ENCODE results near the gene RCAN2.

Gene RCAN2

DNA sequence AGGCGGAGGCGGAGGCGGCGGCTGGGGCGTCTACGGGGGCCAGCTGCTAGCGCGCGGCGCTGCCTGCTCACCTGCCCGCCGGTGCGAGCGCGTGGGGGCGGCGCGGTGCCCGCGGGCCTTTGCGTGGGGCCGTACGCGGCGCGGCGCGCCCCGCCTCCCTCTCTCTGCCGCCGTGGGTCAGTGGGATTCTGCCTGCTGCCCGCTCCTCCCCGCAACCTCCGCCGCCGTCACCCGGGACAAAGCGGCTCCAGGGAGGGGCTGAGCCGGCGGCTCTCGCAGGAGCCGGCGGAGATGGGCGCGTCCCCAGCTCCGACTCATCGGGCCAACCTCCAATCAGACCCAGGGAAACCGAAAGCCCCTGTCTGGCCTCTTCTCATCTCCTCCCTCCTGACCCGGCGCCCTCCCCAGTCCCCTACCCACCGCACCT lies at the start of gene RCAN2:
RCAN2 (minus strand) TSS at position 249 of the 427 bp plus-strand sequence.
- no peak for DNase-seq

DNA sequence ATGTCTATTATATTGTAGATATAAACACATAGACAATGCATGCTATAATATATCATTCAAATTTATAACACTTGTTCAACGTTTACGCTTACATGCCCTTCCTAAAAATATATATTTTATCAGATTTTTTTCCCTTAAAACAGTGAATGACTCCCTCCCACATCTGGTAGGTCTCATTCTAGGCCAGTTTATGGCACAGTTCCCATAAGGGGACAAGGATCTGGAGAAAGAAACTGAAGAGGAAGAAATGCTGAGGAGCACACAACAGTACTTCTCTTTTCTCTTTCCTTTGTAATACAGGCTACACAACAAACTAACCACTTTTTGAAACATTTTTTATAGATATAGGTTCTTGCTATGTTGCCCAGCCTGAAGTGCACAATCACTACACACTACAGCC lies 48.6 kb upstream of the RCAN2 start:
- no peak for DNase-seq

DNA sequence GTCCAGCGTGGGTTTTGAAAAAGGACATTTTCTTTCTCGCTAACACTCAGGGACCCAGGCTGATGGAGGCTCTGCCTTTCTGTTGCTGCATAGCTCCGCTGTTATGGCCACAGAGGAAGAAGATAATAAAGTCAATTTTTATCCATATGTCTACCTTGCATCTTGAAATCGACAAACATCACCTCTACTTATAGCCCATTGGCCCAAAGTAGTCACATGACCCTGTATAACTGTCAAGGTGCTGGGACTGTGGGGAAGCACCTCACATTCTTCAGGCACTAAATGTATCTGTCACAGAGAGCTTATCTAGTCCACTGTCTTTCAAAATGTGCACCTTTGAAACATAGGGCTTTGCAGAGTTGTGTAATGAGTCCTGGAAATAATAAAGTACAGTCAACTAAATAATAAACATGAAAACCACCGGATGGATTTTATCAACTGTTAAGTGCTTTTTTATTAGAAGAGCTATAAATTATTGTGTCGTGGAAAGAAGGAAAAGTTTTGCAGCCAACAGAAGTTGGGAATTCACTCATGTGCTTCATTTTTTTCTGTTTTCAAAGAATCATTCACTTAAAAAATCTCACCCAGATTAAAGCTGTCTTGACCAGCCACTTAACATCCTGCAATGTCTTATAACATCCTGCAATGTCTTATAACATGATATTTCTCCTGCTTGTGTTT lies 47.7 kb upstream of the RCAN2 start:
- DNase-seq = no peak

DNA sequence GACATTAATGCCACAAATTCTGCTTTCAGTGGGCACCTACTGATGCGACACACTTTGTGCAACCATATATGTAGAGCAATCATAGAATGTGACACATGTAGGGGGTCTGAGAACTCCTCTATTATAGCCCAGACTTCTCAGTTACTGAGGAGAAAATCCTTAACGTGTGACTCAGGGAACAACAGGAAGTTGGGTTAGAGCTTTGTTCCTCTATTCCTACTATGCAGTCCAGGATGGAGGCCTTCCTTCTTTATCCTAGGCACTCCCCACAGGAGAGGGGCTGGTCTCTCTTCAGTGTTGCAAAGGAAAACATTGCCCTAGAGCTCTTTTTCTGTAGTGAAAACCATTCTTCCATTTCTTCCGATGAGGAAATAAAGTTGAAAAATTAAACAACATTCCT lies 39.6 kb upstream of the RCAN2 start:
- no peak for DNase-seq

DNA sequence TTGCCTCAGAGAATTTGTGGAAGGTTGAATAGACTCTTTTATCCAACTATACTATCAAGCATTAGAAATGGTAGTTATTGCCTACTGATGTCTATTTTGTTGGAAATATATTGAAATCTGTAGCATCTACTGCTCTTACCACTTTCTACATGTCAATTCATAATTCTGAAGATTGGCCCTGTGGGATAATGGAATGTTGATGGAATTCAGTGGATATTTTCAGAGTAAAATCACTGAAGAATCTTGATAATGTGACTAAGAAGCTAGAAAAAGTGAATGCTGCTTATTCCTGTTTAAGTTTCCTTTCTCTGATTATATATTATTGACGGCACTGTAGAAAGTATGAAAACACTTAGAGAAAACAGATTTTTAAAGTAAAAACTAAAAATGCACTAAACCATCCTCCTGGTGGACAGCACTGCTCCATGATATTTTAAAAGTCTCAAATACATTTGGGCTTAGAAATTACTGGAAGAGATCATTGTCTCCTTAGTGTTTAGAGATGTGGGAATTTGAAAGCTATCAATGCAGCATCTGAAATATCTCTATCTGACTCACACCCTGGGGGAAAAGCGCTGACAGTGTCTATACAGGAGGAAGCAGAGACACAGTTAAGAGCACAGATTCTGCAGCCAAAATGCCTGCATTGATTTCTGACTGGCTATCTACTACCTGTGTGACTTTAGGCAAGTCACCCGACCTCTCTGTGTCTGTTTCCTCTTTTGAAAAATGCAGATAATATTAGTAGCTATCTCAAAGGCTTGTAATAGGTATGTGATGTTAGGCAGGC lies 37.9 kb upstream of the RCAN2 start:
- DNase-seq = no peak

DNA sequence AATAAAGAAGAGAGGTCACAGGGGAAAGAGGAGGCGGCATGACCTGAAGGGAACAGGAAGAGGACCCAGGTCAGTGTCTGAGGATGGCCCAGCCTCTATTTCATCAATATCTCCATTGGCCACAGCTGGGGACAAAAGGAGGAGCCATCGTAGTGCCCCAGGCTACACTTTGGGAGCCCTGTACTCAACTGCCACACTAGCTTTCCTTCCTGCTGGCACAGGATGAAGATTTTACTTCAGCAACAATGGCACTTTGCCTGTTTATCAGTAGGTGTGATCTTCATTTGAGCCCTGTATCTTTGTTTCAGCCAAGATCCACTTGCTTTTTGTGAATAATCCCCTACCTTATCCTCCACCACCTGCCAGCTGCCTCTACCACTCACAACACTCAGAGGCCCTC lies 35.4 kb upstream of the RCAN2 start:
- DNase-seq = no peak

DNA sequence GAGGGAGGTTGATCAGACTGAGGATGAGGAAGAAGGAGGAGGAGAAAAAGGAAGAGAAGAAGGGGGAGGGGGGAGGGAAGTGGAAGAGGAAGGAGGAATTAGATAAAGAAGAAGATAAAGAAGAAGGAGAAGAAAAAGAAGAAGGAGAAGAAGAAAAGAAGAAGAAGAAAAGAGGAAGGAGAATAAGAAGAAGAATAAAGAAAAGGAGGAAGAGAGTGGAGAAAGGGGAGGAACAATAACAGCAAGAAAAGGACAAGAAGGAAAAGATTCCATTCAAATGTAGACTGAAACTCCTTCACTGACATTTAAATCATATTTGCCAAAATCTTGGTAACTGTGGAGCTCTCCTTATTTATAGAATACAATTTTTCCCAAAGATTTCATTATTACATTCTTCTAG lies 34.3 kb upstream of the RCAN2 start:
- DNase-seq = no peak

DNA sequence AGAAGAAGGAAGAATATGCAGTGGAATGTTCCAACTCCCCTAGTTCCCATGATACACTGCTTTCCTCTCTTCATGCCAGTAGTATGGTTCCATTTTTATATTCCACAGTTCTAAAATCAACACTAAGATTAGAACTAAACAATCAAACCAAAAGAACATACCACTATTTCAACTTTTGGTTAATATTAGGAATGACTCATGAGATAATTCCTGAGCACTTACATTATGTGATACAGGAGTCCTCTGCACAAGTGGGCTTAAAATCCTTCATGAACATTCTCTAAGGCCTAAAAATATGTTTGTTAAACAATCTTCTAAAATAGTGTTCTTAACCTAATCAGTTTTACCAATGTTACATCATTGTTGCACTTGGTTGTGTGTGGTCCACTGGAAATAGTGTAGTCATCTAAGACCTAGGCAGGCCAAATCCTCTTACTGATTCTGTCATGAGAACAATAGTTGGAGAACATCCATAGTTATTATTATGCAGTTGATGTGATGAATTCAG lies 30.3 kb upstream of the RCAN2 start:
- no peak for DNase-seq

DNA sequence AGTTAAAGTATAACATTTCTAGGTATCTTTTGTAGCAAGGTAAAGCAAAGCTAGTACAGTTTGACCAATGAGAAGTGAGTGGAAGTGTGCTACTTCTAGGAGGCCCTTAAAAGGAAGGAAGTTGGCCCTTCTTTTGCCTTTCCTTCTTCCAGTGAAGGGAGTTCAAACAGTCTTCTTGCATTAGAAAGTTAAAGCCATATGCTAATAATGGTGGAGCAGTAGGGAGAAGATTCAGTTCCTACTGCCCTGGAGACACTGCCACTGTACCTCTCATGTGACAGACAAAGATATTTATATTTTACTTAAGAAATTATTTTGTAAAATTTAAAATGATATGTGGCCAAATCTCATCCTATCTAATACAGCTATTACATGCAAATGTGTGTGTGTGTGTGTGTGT lies 26.0 kb upstream of the RCAN2 start:
- no peak for DNase-seq

DNA sequence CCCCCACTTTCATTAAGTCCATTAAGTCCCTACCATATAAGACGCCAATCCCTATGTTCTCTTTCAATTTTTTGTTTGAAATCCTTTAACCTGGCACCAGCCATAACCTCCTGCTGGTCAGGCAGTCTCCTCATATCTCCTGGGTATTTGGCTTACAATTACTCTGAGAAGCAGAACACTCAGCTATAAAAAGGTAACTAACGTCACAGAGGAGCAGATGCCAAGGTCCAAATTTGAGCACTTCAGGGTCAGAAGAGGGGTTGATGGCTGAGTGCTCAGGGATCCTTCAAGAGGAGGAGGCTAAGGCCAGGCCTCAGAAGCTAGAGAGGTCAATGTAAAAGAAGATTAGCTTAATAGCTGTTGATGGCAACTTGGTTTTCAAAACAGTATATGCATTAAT lies 22.3 kb upstream of the RCAN2 start:
- DNase-seq = no peak

DNA sequence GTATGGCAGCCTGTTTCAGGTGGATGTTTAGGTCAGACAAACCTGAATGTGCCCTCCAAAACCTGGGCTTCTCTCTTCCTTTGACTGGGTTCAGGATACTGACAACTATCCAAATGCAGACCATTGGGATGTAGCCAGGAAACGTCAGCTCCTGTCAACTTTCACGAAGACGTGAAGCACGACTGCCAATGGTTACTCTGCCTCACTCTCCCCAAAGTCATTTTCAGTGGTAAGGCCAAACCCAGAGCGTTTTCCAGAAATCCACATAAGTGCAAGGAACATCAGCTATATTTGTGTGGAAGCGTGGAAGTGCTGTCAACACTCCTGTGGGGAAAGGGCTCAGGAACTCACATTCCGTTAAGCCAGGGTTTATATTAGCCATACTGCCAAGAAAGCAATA lies 20.1 kb upstream of the RCAN2 start:
- no peak for DNase-seq

DNA sequence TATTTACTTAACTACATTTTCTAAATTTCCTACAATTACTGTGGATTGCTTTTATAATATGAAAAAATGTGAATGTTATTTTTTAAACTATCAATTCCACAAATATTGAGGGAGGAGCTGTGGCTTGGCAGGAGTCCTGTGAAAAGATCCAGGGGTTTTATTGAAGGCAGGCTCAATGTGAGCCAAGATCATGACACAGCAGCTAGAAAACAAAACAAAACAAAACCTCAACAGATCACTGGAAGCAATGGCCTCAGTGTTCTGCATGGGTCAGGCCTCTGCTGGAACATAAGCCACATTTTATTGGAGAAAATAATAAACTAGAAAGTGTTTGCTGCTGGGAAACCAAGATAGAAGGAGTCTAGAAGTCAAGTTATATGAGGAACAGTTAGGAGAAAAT lies 19.4 kb upstream of the RCAN2 start:
- no peak for DNase-seq

DNA sequence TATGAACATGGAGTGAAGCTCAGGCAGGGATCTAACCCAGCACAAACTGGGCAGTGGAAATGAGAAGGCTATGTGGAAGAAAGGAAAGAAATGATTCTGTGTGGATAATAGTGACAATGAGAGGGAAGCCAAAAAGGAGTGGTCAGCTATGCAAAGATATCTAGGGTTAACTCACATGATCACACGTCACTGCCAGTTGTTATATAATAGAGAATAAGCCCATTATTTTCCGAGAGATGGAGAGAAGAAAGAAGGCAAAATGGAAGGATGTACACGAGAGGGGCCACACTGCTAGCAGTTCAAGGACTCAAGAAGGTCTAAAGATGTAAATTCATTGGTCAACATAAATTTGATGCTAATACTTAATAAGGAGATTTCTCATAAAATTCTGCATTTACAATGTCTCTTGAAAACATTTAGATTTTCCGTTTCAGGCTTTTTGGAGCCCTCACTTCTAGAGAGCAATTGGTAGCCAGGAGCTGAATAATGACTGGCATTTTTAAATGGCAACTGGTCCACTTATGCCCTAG lies 18.8 kb upstream of the RCAN2 start:
- no peak for DNase-seq

DNA sequence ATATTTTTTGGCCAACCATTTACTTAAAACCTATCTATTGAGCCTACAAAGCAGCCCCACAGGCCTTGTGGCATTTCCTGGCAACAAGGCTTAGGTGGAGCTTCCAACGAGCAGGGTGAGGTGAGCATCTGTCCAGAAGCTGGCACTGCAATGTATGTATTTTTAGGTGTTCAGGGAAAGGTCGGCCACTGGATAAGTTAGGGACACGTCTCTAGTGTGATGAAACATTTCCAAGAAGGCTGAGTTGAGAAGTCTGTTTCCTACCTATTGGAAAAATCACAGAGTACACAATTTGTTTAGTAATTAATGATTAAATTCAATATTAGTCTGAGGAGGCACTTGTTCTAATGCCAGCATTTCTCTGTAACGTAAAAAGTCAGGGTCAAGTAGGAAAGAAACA lies 17.8 kb upstream of the RCAN2 start:
- DNase-seq = no peak

DNA sequence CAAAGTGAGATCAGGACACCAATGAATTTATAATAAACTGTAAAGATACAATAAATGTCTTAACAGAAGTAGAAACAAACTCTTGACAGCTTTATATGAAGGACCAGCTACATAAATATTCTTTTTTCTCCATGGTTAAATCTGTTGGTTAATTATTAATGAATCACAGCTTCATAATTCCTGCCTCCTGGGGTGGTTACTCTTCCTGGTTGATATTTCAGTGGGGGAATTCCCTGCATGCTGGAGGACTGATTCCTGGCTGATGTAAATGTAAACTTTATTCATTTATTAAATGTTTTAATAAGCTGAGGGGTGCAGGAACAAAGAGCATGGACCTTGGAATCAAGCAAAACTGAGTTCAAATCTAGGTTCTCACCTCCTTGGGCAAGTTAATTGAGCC lies 16.2 kb upstream of the RCAN2 start:
- DNase-seq = no peak

DNA sequence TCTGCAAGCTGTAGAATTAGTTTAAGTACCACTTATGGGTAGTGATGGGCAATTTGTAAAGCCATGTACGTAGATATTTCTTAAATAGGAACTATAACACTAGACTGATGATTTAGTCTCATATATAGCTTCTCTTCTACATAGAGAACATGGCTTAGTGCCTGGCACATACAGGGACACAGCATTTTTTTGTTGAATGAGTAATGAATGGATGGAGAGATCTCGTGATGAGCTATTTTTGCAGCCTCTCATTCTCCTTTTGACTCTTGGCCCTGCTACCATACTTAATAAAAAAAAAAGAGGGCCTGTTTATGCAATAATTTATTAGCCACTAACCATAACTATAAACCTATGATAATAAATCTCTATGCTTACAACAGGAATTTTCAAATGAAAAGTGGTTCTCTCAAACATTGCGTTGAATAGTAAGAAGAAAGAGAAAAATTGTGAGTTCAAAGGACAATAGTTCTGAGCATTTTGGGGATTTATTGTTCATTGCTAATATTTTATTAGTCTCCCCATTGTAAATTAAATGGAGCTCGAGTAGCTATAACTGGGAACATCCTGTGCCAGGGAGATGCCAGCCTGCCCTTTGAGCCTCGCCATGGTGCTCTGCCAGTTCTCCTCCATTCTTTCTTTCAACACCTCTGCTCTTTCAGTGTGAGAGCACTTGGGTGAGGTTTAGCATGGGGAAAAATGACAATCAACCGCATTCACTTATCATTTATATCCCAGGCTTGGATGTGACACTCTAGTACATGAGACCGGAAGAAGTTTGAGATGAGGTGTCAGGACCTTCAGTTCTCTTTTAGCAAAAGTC lies 14.7 kb upstream of the RCAN2 start:
- no peak for DNase-seq

DNA sequence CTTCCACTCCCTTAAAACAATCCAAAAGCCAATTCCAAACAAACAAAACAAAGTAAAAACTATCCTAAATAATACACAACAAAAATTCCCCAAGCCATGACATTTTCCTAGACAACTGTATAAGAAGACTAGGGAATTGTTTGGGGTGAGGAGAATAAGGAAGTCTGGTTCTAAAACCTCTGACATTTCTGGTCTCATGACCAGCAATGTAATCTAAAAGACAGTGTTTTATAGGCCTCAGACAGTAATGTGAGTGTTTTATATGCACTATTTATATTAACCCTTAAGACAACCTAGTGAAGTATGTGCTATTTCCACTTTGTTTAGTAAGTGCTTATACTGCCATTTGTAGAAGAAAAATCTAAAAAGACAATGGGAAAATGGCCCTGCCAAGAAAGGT lies 13.0 kb upstream of the RCAN2 start:
- DNase-seq = no peak

DNA sequence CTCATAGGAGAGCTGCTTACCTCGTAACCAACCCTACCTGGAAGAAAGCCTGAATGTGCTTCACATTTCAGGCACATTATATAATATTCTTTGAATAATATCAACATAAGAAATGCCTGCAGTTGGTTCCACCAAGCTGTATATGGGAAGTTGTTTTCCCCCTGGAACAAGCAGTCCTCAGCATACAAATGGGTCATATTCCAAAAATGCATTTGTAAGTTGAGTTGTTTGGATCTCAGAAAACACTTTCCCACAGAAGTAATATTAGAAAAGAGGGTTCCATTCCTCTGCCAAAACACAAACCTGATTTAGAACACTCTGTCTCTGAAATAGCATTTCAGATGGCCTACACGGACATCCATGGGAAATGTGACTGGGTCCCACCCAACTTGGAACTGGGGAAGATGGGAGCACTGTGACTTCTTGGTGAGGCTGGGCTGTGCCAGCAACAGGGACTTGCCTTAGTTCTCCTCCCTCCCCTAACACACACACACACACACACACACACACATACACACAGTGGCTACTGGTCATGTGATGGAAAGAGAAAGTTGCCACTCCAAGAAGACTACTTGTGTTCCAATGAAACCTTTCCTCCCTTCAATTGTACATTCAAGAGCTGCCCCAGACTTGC lies 11.4 kb upstream of the RCAN2 start:
- DNase-seq = no peak

DNA sequence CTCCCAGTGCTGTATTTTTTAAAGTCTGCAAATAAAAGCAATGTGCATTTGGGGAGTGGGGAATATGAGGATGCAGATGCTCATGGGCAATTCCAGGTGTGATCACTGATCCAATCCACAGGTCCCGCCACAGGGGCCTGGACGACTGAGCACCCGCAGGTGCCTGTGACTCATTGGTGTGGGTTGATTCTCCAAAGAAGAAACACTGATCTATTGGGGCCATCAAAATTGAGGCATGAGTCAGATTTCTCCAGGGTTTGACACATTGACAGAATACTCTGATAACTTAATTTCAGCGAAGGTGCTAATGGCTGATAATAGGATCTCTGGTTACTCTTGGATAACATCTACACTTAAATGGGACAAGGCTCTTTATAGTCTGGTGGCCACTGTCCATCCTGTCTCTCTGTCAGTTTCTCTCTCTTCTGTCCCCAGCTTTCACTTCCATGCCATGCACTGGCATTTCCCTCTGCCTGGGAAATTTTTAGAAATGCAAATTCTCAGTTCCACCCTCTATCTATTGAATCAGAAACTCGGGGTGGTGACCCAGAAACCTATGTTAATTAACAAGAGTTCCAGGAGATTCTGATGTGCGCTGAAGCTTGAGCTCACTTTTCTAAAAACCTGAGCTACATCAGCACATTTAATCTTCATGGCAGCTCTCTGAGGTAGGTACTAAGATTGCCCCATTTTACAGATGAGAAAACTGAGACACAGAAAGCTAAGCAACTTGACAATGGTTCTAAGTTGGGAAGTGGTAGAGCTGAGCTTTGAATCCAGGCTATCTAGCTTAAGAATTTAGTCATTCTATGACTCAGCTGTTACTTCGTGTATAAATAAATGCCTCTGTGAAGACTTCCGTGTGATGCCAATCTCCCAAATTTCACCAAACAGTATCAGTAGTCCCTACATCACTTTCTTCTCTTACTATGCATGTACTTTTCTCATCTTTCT lies 10.2 kb upstream of the RCAN2 start:
- no peak for DNase-seq

DNA sequence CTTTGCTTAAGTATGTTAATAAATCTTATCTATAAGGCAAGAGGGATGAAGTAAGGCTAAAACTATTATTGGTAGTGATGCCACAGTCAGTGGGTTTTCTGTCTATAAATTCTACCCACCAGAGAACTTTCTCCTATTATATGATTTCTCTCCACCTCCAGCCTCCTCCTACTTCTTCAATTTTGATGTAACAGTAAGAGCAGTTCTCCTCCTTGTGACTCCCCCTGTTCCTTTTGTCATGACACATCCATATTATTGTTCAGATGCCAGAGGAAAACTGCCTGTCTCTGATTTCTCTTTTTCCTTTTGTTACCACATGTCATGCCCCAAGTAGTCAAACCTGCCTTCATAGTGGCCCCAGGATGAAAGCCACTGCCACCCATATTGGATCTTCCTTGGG lies 9.1 kb upstream of the RCAN2 start:
- no peak for DNase-seq

Data from AML-193 (cell line).